ENCODE data around the gene APBB2. TPM values are rescaled to one million over a fixed set of nuclear protein-coding genes. Genes with fewer than 3 reads are reported as not detected.
A peak's percentile ranks its signal among the peaks of the same experiment; 100 is the strongest.

APBB2 gene
- total and polyA plus RNA-seq, 4 donors = 82.2 to 104 (median 91.6) TPM

DNA sequence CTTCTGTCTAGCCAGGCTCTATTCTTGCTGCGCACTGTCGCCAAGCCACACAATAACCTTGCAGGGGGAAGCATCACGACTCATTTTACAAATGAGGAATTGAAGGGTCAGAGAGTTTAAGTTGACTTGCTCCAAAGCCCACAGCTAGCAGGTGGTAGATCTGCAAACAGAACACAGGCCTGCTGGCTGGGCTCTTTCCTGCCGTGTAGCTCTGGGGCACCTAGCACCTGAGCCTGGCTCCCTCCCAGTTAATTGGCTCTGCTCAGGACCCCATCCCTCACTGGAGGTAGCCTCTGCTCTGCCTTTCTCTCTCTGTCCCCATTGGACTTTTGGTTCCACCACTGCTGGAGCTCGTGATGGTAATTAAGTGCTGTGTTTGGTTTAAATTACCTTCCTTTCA, 366.1 kb downstream of the APBB2 start:
- no peaks in the 10 kb centered on the region for H3K9me3 ChIP-seq (ENCODE audit: control insufficient read depth, insufficient read depth, low read length)
- WGBS (ENCODE audit: insufficient coverage) = 32% methylated on average over 4 of the region's 5 CpGs
- H3K4me1 ChIP-seq (ENCODE audit: control insufficient read depth, insufficient read depth, low read length) = peaks cover 48% of the 10 kb centered on the region
- no peak overlapping the region for H3K4me3 ChIP-seq (ENCODE audit: low read depth, low read length)
- H3K27ac ChIP-seq (ENCODE audit: low read depth, low read length) = peak overlapping the region; percentile 53
- peak in 1 of 6 donors; percentile 51 for DNase-seq (ENCODE audit: low read depth in 4 of 6, low spot score in 6 of 6)
- H3K27me3 ChIP-seq (ENCODE audit: control insufficient read depth, insufficient read depth, low read length) = no peaks in the 10 kb centered on the region
- H3K36me3 ChIP-seq (ENCODE audit: control insufficient read depth, insufficient read depth, low read length) = peaks cover 3% of the 10 kb centered on the region

GRCh38 chr4:40846532-40846931, 367.8 kb downstream of the APBB2 start:
- H3K4me3 ChIP-seq (ENCODE audit: low read depth, low read length) = no peak overlapping the region
- no peaks in the 10 kb centered on the region for H3K36me3 ChIP-seq (ENCODE audit: control insufficient read depth, insufficient read depth, low read length)
- H3K27ac ChIP-seq (ENCODE audit: low read depth, low read length) = peak overlapping the region; percentile 82
- H3K4me1 ChIP-seq (ENCODE audit: control insufficient read depth, insufficient read depth, low read length) = peaks cover 44% of the 10 kb centered on the region
- no peaks in the 10 kb centered on the region for H3K27me3 ChIP-seq (ENCODE audit: control insufficient read depth, insufficient read depth, low read length)
- WGBS (ENCODE audit: insufficient coverage) = no CpG with 5 or more reads among the region's 5 CpGs
- peak in 2 of 6 donors; percentile 81 to 85 for DNase-seq (ENCODE audit: low read depth in 4 of 6, low spot score in 6 of 6)
- H3K9me3 ChIP-seq (ENCODE audit: control insufficient read depth, insufficient read depth, low read length) = no peaks in the 10 kb centered on the region

- Histone ChIP-seq H3K27me3 (ENCODE audit: control insufficient read depth, insufficient read depth, low read length) (no peaks in the 10 kb centered on the region), H3K4me3 (ENCODE audit: low read depth, low read length) (no peak overlapping the region), H3K27ac (ENCODE audit: low read depth, low read length) (peak overlapping the region; percentile 17), H3K4me1 (ENCODE audit: control insufficient read depth, insufficient read depth, low read length) (peaks cover 48% of the 10 kb centered on the region), H3K9me3 (ENCODE audit: control insufficient read depth, insufficient read depth, low read length) (no peaks in the 10 kb centered on the region), H3K36me3 (ENCODE audit: control insufficient read depth, insufficient read depth, low read length) (no peaks in the 10 kb centered on the region)
- DNase-seq (ENCODE audit: low read depth in 4 of 6, low spot score in 6 of 6) = peak in 3 of 6 donors; percentile 57 to 87 (median 86)
- 32% methylated on average over 4 of the region's 10 CpGs for WGBS (ENCODE audit: insufficient coverage)
These were observed 369.0 kb downstream of the APBB2 start for GRCh38 chr4:40845154-40845835.

GRCh38 chr4:40844261-40844660, 370.1 kb downstream of the APBB2 start:
- H3K4me1 ChIP-seq (ENCODE audit: control insufficient read depth, insufficient read depth, low read length) = peaks cover 44% of the 10 kb centered on the region
- no peaks in the 10 kb centered on the region for H3K27me3 ChIP-seq (ENCODE audit: control insufficient read depth, insufficient read depth, low read length)
- DNase-seq (ENCODE audit: low read depth in 4 of 6, low spot score in 6 of 6) = peak in 1 of 6 donors; percentile 56
- H3K36me3 ChIP-seq (ENCODE audit: control insufficient read depth, insufficient read depth, low read length) = no peaks in the 10 kb centered on the region
- H3K9me3 ChIP-seq (ENCODE audit: control insufficient read depth, insufficient read depth, low read length) = no peaks in the 10 kb centered on the region
- no peak overlapping the region for H3K4me3 ChIP-seq (ENCODE audit: low read depth, low read length)
- WGBS (ENCODE audit: insufficient coverage) = 42% methylated on average over 3 of the region's 6 CpGs
- peak overlapping the region; percentile 17 for H3K27ac ChIP-seq (ENCODE audit: low read depth, low read length)

GRCh38 chr4:40843696-40844095, 370.6 kb downstream of the APBB2 start:
- no peak overlapping the region for H3K27ac ChIP-seq (ENCODE audit: low read depth, low read length)

GRCh38 chr4:40842725-40843423, 371.5 kb downstream of the APBB2 start:
- peaks cover 35% of the 10 kb centered on the region for H3K4me1 ChIP-seq (ENCODE audit: control insufficient read depth, insufficient read depth, low read length)
- H3K4me3 ChIP-seq (ENCODE audit: low read depth, low read length) = no peak overlapping the region
- no peaks in the 10 kb centered on the region for H3K9me3 ChIP-seq (ENCODE audit: control insufficient read depth, insufficient read depth, low read length)
- H3K27ac ChIP-seq (ENCODE audit: low read depth, low read length) = no peak overlapping the region
- DNase-seq (ENCODE audit: low read depth in 4 of 6, low spot score in 6 of 6) = peak in 2 of 6 donors; percentile 18 to 34
- 46% methylated on average over 11 of the region's 14 CpGs for WGBS (ENCODE audit: insufficient coverage)
- no peaks in the 10 kb centered on the region for H3K36me3 ChIP-seq (ENCODE audit: control insufficient read depth, insufficient read depth, low read length)
- no peaks in the 10 kb centered on the region for H3K27me3 ChIP-seq (ENCODE audit: control insufficient read depth, insufficient read depth, low read length)

More at GRCh38 chr4:40843696-40844095, 370.6 kb downstream of the APBB2 start:
- no peak for DNase-seq (ENCODE audit: low read depth in 4 of 6, low spot score in 6 of 6)
- no peaks in the 10 kb centered on the region for H3K9me3 ChIP-seq (ENCODE audit: control insufficient read depth, insufficient read depth, low read length)
- whole genome bisulfite sequencing (ENCODE audit: insufficient coverage) = no CpG with 5 or more reads among the region's 1 CpG
- H3K27me3 ChIP-seq (ENCODE audit: control insufficient read depth, insufficient read depth, low read length) = no peaks in the 10 kb centered on the region
- H3K4me1 ChIP-seq (ENCODE audit: control insufficient read depth, insufficient read depth, low read length) = peaks cover 43% of the 10 kb centered on the region
- no peaks in the 10 kb centered on the region for H3K36me3 ChIP-seq (ENCODE audit: control insufficient read depth, insufficient read depth, low read length)
- no peak overlapping the region for H3K4me3 ChIP-seq (ENCODE audit: low read depth, low read length)

GRCh38 chr4:40842318-40842717, 372.0 kb downstream of the APBB2 start:
- H3K27ac ChIP-seq (ENCODE audit: low read depth, low read length) = no peak overlapping the region

DNA sequence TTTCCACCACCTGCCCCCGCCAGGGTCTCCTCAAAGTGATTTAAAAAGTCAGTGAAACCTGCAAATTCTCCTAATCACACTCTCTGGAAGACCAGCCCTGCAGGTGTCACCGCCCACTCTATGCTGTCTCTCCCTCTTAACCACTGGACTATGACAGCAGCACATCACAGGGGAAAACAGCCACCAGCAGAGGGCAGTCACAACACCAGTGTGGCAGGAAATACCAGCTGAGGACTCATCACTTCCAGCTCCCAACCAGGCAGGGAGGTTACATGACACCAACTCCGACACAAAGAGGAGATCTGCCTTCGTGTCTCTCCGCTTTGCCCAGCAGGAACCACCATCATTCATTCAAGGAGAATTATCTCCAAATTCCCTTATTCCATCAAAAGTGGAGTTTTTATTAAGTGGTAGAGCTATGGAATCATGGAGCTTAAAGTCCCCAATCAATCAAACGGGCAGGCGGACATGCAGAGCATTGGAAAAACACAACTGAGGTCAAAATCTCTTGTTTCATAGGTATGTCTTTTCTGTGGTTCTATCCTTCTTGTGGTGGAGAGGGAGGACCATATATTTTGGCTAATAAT, 373.3 kb downstream of the APBB2 start:
- no peak overlapping the region for H3K27ac ChIP-seq (ENCODE audit: low read depth, low read length)

More at GRCh38 chr4:40842318-40842717, 372.0 kb downstream of the APBB2 start:
- WGBS (ENCODE audit: insufficient coverage) = 16% methylated on average over 9 of the region's 13 CpGs
- H3K4me3 ChIP-seq (ENCODE audit: low read depth, low read length) = no peak overlapping the region
- H3K9me3 ChIP-seq (ENCODE audit: control insufficient read depth, insufficient read depth, low read length) = no peaks in the 10 kb centered on the region
- peak in 2 of 6 donors; percentile 75 to 83 for DNase-seq (ENCODE audit: low read depth in 4 of 6, low spot score in 6 of 6)
- peaks cover 32% of the 10 kb centered on the region for H3K4me1 ChIP-seq (ENCODE audit: control insufficient read depth, insufficient read depth, low read length)
- H3K27me3 ChIP-seq (ENCODE audit: control insufficient read depth, insufficient read depth, low read length) = no peaks in the 10 kb centered on the region
- peaks cover under 1% of the 10 kb centered on the region for H3K36me3 ChIP-seq (ENCODE audit: control insufficient read depth, insufficient read depth, low read length)

DNA sequence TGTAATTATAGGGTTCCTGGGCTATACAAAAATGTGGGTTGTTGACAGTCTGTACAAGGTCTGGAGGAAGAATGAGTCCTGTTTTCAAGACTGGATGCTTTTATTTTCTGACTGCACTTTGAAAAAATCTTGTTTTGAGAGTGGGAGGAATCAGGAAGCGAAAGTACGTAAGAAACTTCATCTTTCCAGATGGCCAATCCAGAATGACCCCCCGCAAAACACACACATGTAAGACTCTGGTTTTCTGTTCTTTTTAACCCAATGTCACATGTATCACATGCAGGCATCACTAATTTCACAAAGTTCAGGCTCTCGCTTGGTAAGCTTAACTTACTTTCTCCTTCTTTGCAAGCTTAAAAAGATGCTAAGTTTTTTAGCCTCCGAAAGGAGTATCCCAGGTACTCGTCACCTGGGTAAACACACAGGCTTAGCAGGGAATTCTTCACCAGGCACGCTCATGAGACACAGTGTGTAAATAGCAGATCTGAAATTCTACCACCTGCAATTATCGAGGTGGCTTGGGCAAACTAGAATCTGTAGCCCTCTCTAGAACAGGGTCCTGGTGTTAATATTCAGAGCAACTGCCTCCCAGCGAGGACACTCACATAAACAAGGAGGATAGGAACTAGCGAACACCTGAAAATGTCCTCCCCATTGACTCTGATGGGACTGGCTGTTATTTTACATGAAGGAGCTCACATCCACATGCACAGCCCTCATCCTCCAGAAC, 373.9 kb downstream of the APBB2 start:
- H3K9me3 ChIP-seq (ENCODE audit: control insufficient read depth, insufficient read depth, low read length) = no peaks in the 10 kb centered on the region
- 94% methylated on average over 7 of the region's 10 CpGs for WGBS (ENCODE audit: insufficient coverage)
- no peak overlapping the region for H3K4me3 ChIP-seq (ENCODE audit: low read depth, low read length)
- peaks cover 15% of the 10 kb centered on the region for H3K36me3 ChIP-seq (ENCODE audit: control insufficient read depth, insufficient read depth, low read length)
- H3K27me3 ChIP-seq (ENCODE audit: control insufficient read depth, insufficient read depth, low read length) = no peaks in the 10 kb centered on the region
- no peak for DNase-seq (ENCODE audit: low read depth in 4 of 6, low spot score in 6 of 6)
- H3K4me1 ChIP-seq (ENCODE audit: control insufficient read depth, insufficient read depth, low read length) = peaks cover 30% of the 10 kb centered on the region
- H3K27ac ChIP-seq (ENCODE audit: low read depth, low read length) = no peak overlapping the region

More for the DNA sequence above, 373.3 kb downstream of the APBB2 start:
- Histone ChIP-seq H3K9me3 (ENCODE audit: control insufficient read depth, insufficient read depth, low read length) (no peaks in the 10 kb centered on the region), H3K4me1 (ENCODE audit: control insufficient read depth, insufficient read depth, low read length) (peaks cover 31% of the 10 kb centered on the region), H3K27me3 (ENCODE audit: control insufficient read depth, insufficient read depth, low read length) (no peaks in the 10 kb centered on the region), H3K36me3 (ENCODE audit: control insufficient read depth, insufficient read depth, low read length) (peaks cover 8% of the 10 kb centered on the region), H3K4me3 (ENCODE audit: low read depth, low read length) (no peak overlapping the region)
- peak in 2 of 6 donors; percentile 68 to 76 for DNase-seq (ENCODE audit: low read depth in 4 of 6, low spot score in 6 of 6)
- WGBS (ENCODE audit: insufficient coverage) = 79% methylated on average over 4 of the region's 7 CpGs

All from spinal cord (tissue), 10 donors.